ENCODE data around the gene HIPK4. TPM values are rescaled to one million over a fixed set of nuclear protein-coding genes. Genes with fewer than 3 reads are reported as not detected.

HIPK4 gene
- 0.17 TPM in 1 of 2 replicates, not detected in the other for total RNA-seq

GRCh38 chr19:40390084-40390742, at the start of gene HIPK4:
HIPK4 (minus strand) TSS chr19:40390181; CDS start chr19:40389902, 279 bp downstream.

GRCh38 chr19:40425450-40426287, 35.7 kb upstream of the HIPK4 start, which contains the start of gene SERTAD1:
SERTAD1 (minus strand) TSS chr19:40425992; CDS start chr19:40423546, 2,446 bp downstream.

GRCh38 chr19:40413291-40413845, 23.4 kb upstream of the HIPK4 start, which contains the start of gene PRX:
PRX (minus strand) TSS chr19:40413378; CDS start chr19:40407932, 5,446 bp downstream.

GRCh38 chr19:40348125-40348913, 41.7 kb downstream of the HIPK4 start, which contains the start of the genes C19orf47 and PLD3:
C19orf47 (minus strand) TSS chr19:40348397; CDS start chr19:40341857, 6,540 bp downstream.
PLD3 (plus strand) TSS chr19:40348695; CDS start chr19:40366484, 17,789 bp downstream.

Other genes starting within 250 kb of the HIPK4 start
- gene MAP3K10, start 198.8 kb downstream of the HIPK4 start, total RNA-seq = 9.3 and 10.8 TPM in 2 replicates
- 0.17 TPM in 1 of 2 replicates, not detected in the other for gene TTC9B, start 171.8 kb downstream of the HIPK4 start, total RNA-seq
- gene CCNP, start 163.5 kb downstream of the HIPK4 start, total RNA-seq = 0.33 and 0.58 TPM in 2 replicates
- gene AKT2, start 104.8 kb downstream of the HIPK4 start, total RNA-seq = 143 and 162 TPM in 2 replicates
- 6.0 and 8.1 TPM in 2 replicates for gene C19orf47, start 41.8 kb downstream of the HIPK4 start, total RNA-seq
- 199 and 478 TPM in 2 replicates for gene PLD3, start 41.5 kb downstream of the HIPK4 start, total RNA-seq
- gene PRX, start 23.2 kb upstream of the HIPK4 start, total RNA-seq = 2.2 and 3.8 TPM in 2 replicates
- 15.9 and 19.4 TPM in 2 replicates for gene SERTAD1, start 35.8 kb upstream of the HIPK4 start, total RNA-seq
- gene SERTAD3, start 54.2 kb upstream of the HIPK4 start, total RNA-seq = 16.0 and 18.6 TPM in 2 replicates
- gene BLVRB, start 75.6 kb upstream of the HIPK4 start, total RNA-seq = 179 and 187 TPM in 2 replicates
- gene SPTBN4, start 76.8 kb upstream of the HIPK4 start, total RNA-seq = 12.9 and 18.4 TPM in 2 replicates
- 63.8 and 82.6 TPM in 2 replicates for gene SHKBP1, start 186.7 kb upstream of the HIPK4 start, total RNA-seq
- gene LTBP4, start 211.2 kb upstream of the HIPK4 start, total RNA-seq = 161 and 308 TPM in 2 replicates

Data from smooth muscle cell of trachea (primary cell).